Measurements from ENCODE around the gene LY6G6D. TPM values are rescaled to one million over a fixed set of nuclear protein-coding genes. Genes with fewer than 3 reads are reported as not detected.

LY6G6D gene
- not detected in 2 replicates for total RNA-seq

GRCh38 chr6:31715022-31715958, at the start of gene LY6G6D:
Gene LY6G6D (plus strand): TSS chr6:31715348. CDS start chr6:31715356, 8 bp downstream.

GRCh38 chr6:31665501-31666336, 49.4 kb upstream of the LY6G6D start, which contains the start of gene CSNK2B:
Gene CSNK2B (plus strand): TSS chr6:31666080. CDS start chr6:31666832, 752 bp downstream.

GRCh38 chr6:31669676-31670075, 45.5 kb upstream of the LY6G6D start, which contains the start of gene LY6G5B:
Gene LY6G5B (plus strand): TSS chr6:31669976. CDS start chr6:31670951, 975 bp downstream.

GRCh38 chr6:31680226-31681134, 34.7 kb upstream of the LY6G6D start, which contains the start of gene LY6G5C:
Gene LY6G5C (minus strand): TSS chr6:31681067. CDS start chr6:31680373, 694 bp downstream.

GRCh38 chr6:31702819-31703716, 12.1 kb upstream of the LY6G6D start, which contains the start of gene ABHD16A:
Gene ABHD16A (minus strand): TSS chr6:31703324. CDS start chr6:31703281, 43 bp downstream.

GRCh38 chr6:31706599-31706998, 8.5 kb upstream of the LY6G6D start, which contains the start of gene LY6G6F:
Gene LY6G6F (plus strand): TSS chr6:31706866. CDS start chr6:31706907, 41 bp downstream.

GRCh38 chr6:31721351-31722020, 6.3 kb downstream of the LY6G6D start, which contains the start of gene LY6G6C:
Gene LY6G6C (minus strand): TSS chr6:31721746. CDS start chr6:31721679, 67 bp downstream.

GRCh38 chr6:31723245-31723979, 8.3 kb downstream of the LY6G6D start, which contains the start of gene MPIG6B:
Gene MPIG6B (plus strand): TSS chr6:31723373. CDS start chr6:31723384, 11 bp downstream.

GRCh38 chr6:31728767-31729514, 13.8 kb downstream of the LY6G6D start, which contains the start of gene DDAH2:
Gene DDAH2 (minus strand): TSS chr6:31729299. CDS start chr6:31729161, 138 bp downstream.

GRCh38 chr6:31736021-31736767, 21.0 kb downstream of the LY6G6D start, which contains the start of gene CLIC1:
Gene CLIC1 (minus strand): TSS chr6:31736530. CDS start chr6:31736300, 230 bp downstream.

GRCh38 chr6:31739639-31740396, 24.7 kb downstream of the LY6G6D start, which contains the start of gene MSH5:
Gene MSH5 (plus strand): TSS chr6:31740005. CDS start chr6:31740467, 462 bp downstream.

GRCh38 chr6:31762356-31762755, 47.2 kb downstream of the LY6G6D start, which contains the start of gene SAPCD1:
Gene SAPCD1 (plus strand): TSS chr6:31762656. CDS start chr6:31763055, 399 bp downstream.

